HEK293T (cell line): ENCODE measurements around the gene RPS6KB1.
"Not testable (repeated sequence)": the region's sequence is repeated elsewhere in the genome, so short reads cannot be mapped to it uniquely, and the experiment has no call there.

ENCODE experiments used
- CTCF ChIA-PET: fragments of 350-600 bp; formaldehyde crosslinking; extraction: SDS; loops from one replicate; lab custom pipeline; 2021; ENCODE audit warnings: antibody characterized with exemption, inconsistent platforms; lab: Yijun Ruan, JAX
- POLR2A ChIA-PET: fragments of 350-600 bp; formaldehyde crosslinking; extraction: SDS; loops from one replicate; lab custom pipeline; 2020; ENCODE audit warnings: antibody characterized with exemption, inconsistent platforms; lab: Yijun Ruan, JAX
- DNase-seq: peaks from one replicate; pipeline ENCODE4 v3.0.0; 2012; ENCODE audit warnings: mixed read lengths; ENCODE audit errors: extremely low spot score
- ARNT ChIP-seq: fragments of 450-650 bp; IDR thresholded peaks from 2 replicates; pipeline ENCODE4 v1.6.1; 2017; ENCODE audit warnings: mild to moderate bottlenecking
- BHLHE40 ChIP-seq: fragments of 450-650 bp; IDR thresholded peaks from 2 replicates; pipeline ENCODE4 v1.6.1; 2016; ENCODE audit warnings: mild to moderate bottlenecking, moderate library complexity, borderline replicate concordance
- CTBP1 ChIP-seq: fragments of 450-650 bp; IDR thresholded peaks from 2 replicates; pipeline ENCODE4 v1.6.1; 2016; ENCODE audit warnings: borderline replicate concordance
- ELF4 ChIP-seq: fragments of 450-650 bp; IDR thresholded peaks from 2 replicates; pipeline ENCODE4 v1.6.1; 2017; ENCODE audit warnings: antibody characterized with exemption
- FOXA1 ChIP-seq: fragments of 450-650 bp; IDR thresholded peaks from 2 replicates; pipeline ENCODE4 v1.6.1; 2016; ENCODE audit warnings: mild to moderate bottlenecking
- FOXK2 ChIP-seq: fragments of 450-650 bp; IDR thresholded peaks from 2 replicates; pipeline ENCODE4 v1.6.1; 2016; ENCODE audit warnings: mild to moderate bottlenecking
- FOXM1 ChIP-seq: fragments of 450-650 bp; IDR thresholded peaks from 2 replicates; pipeline ENCODE4 v1.6.1; 2017; ENCODE audit warnings: mild to moderate bottlenecking, borderline replicate concordance
- HDGF ChIP-seq: fragments of 450-650 bp; IDR thresholded peaks from 2 replicates; pipeline ENCODE4 v1.6.1; 2017; ENCODE audit warnings: antibody characterized with exemption, borderline replicate concordance
- L3MBTL2 ChIP-seq: fragments of 450-650 bp; conservative IDR thresholded peaks from 2 replicates; pipeline ENCODE4 v1.6.1; 2016; ENCODE audit warnings: mild to moderate bottlenecking
- LEF1 ChIP-seq: fragments of 450-650 bp; IDR thresholded peaks from 2 replicates; pipeline ENCODE4 v1.6.1; 2017; ENCODE audit warnings: mild to moderate bottlenecking, borderline replicate concordance
- NFRKB ChIP-seq: fragments of 450-650 bp; IDR thresholded peaks from 2 replicates; pipeline ENCODE4 v1.6.1; 2016; ENCODE audit warnings: mild to moderate bottlenecking, moderate library complexity
- PKNOX1 ChIP-seq: fragments of 450-650 bp; IDR thresholded peaks from 2 replicates; pipeline ENCODE4 v1.6.1; 2016
- SP1 ChIP-seq: fragments of 450-650 bp; IDR thresholded peaks from 2 replicates; pipeline ENCODE4 v1.6.1; 2017
- SUZ12 ChIP-seq: fragments of 450-650 bp; IDR thresholded peaks from 2 replicates; pipeline ENCODE4 v1.6.1; 2016; ENCODE audit warnings: mild to moderate bottlenecking
- TARDBP ChIP-seq: fragments of 450-650 bp; IDR thresholded peaks from 2 replicates; pipeline ENCODE4 v1.6.1; 2016
- ZNF384 ChIP-seq: fragments of 450-650 bp; IDR thresholded peaks from 2 replicates; pipeline ENCODE4 v1.6.1; 2016

The RPS6KB1 gene

GRCh38 chr17:59950049-59950448 is 57.1 kb downstream of the RPS6KB1 start:
- CTCF ChIA-PET, result no interaction called here
- TF ChIP-seq NFRKB (no peak), BHLHE40 (no peak)
- DNase-seq, result no peak
- POLR2A ChIA-PET, result interaction anchor here (2.3 kb wide), 1 partner anchor 15 kb away, joined by 6 read pairs; the partner anchor contains the start of gene RNFT1

GRCh38 chr17:59954856-59955255 is 61.9 kb downstream of the RPS6KB1 start:
- no peak for DNase-seq
- TF ChIP-seq LEF1 (no peak), SUZ12 (no peak), HDGF (no peak), TARDBP (no peak), SP1 (no peak), BHLHE40 (no peak), PKNOX1 (no peak), ELF4 (no peak), L3MBTL2 (no peak), CTBP1 (no peak), FOXK2 (no peak), ARNT (no peak), NFRKB (no peak), ZNF384 (no peak), FOXA1 (no peak), FOXM1 (no peak)
- ChIA-PET CTCF (no interaction called here), POLR2A (interaction anchor here (2.0 kb wide), 1 partner anchor 10 kb away, joined by 5 read pairs; the partner anchor contains the start of gene RNFT1)

- DNase-seq, CTCF ChIA-PET, POLR2A ChIA-PET: not testable (repeated sequence)
Observed at GRCh38 chr17:59959574-59959973, 66.7 kb downstream of the RPS6KB1 start.

- no peak for DNase-seq
- ChIA-PET POLR2A (no interaction called here), CTCF (no interaction called here)
- TF ChIP-seq SP1 (no peak), HDGF (no peak), ARNT (no peak), BHLHE40 (no peak), ELF4 (no peak), ZNF384 (no peak), CTBP1 (no peak), LEF1 (no peak), NFRKB (no peak), TARDBP (no peak), PKNOX1 (no peak), SUZ12 (no peak)
Observed at GRCh38 chr17:59962739-59963318, 69.9 kb downstream of the RPS6KB1 start.

GRCh38 chr17:59963738-59964481 is 71.0 kb downstream of the RPS6KB1 start:
- ChIA-PET POLR2A (interaction anchor here (1.0 to 1.4 kb wide), 8 partner anchors 8 to 257 kb away, joined by 3 to 6 read pairs (median 5); partner anchors contain the start of genes HEATR6, PTRH2, RPS6KB1 and VMP1), CTCF (interaction anchor here (0.9 kb wide), 1 partner anchor 9 kb away, joined by 3 read pairs; no protein-coding TSS in a partner anchor)
- DNase-seq, result peak; percentile 47
- no peak for TF ChIP-seq FOXA1
- TF ChIP-seq L3MBTL2, result peak; percentile 42

- peak; percentile 92 for DNase-seq
- POLR2A ChIA-PET, result interaction anchor here (0.5 to 1.4 kb wide), 13 partner anchors 8 to 258 kb away, joined by 3 to 6 read pairs (median 3); partner anchors contain the start of genes HEATR6, PTRH2, RPS6KB1 and VMP1
- TF ChIP-seq LEF1 (no peak; the same call in 1 of the 2 replicates), L3MBTL2 (peak; percentile 15), ZNF384 (no peak)
- CTCF ChIA-PET, result interaction anchor here (0.6 to 0.9 kb wide), 2 partner anchors 9 to 185 kb away, joined by 3 read pairs; partner anchors contain the start of gene CA4
Observed at GRCh38 chr17:59964482-59965328, 71.8 kb downstream of the RPS6KB1 start, which contains the start of gene RNFT1. Gene RNFT1, minus strand, starts transcription at chr17:59964740. Its CDS starts 77 bp downstream, at chr17:59964663.

GRCh38 chr17:59971771-59972170 is 78.8 kb downstream of the RPS6KB1 start:
- POLR2A ChIA-PET, result not testable (repeated sequence)
- CTCF ChIA-PET, result interaction anchor here (0.7 kb wide), 1 partner anchor 128 kb away, joined by 5 read pairs; no protein-coding TSS in a partner anchor

More at GRCh38 chr17:59971771-59972170, 78.8 kb downstream of the RPS6KB1 start:
- DNase-seq, result not testable (repeated sequence)
